SHP77 (cell line): Measurements from ENCODE around the gene IQCH.

Experiments used
- DNase-seq, 2 experiments: peaks; one replicate each; lab custom pipeline; 2025; lab: John Stamatoyannopoulos, UW

The IQCH gene

GRCh38 chr15:67394873-67395639 is 140.5 kb downstream of the IQCH start:
- DNase-seq = peak; percentile 1 to 8

GRCh38 chr15:67396114-67396513 is 141.5 kb downstream of the IQCH start:
- no peak for DNase-seq

- DNase-seq = no peak
Measured at GRCh38 chr15:67397139-67397538, 142.6 kb downstream of the IQCH start.

GRCh38 chr15:67399925-67400324 is 145.3 kb downstream of the IQCH start:
- DNase-seq = no peak

GRCh38 chr15:67400890-67401289 is 146.3 kb downstream of the IQCH start:
- no peak for DNase-seq

- no peak for DNase-seq
Measured at GRCh38 chr15:67401336-67401735, 146.8 kb downstream of the IQCH start.

DNA sequence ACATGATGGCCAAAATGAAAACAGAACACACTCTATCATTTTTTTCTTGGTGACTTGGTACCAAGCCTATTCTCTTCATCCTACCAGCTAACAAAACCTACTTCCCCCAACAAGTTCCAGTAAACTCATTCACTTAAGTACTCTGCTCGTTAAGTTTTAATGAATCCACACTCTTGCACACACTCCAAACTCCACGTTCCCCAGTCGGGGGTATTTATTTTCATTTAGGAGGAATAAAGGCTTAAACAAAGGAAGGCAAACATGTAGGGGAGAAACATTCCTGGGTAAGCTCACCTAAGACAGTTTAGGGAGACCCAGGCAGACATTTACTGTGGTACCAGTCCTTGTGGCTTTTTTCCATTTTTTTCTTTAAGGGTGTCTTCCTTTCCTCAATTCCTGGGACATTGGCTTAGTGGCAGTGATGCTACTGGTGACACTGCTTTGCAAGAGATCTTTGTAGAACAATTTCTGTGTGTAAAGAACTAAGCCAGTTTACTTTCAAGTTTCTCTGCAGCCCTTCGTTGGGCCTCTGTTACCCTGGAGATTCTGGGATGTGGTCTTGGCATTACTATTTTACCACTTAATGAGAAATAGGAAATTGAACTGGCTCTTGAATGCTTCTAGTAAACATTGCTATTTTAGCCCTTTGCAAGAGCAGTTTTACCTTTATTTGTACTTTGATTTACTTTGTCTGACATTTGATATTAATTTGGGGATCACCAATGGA is 149.0 kb downstream of the IQCH start:
- no peak for DNase-seq

DNA sequence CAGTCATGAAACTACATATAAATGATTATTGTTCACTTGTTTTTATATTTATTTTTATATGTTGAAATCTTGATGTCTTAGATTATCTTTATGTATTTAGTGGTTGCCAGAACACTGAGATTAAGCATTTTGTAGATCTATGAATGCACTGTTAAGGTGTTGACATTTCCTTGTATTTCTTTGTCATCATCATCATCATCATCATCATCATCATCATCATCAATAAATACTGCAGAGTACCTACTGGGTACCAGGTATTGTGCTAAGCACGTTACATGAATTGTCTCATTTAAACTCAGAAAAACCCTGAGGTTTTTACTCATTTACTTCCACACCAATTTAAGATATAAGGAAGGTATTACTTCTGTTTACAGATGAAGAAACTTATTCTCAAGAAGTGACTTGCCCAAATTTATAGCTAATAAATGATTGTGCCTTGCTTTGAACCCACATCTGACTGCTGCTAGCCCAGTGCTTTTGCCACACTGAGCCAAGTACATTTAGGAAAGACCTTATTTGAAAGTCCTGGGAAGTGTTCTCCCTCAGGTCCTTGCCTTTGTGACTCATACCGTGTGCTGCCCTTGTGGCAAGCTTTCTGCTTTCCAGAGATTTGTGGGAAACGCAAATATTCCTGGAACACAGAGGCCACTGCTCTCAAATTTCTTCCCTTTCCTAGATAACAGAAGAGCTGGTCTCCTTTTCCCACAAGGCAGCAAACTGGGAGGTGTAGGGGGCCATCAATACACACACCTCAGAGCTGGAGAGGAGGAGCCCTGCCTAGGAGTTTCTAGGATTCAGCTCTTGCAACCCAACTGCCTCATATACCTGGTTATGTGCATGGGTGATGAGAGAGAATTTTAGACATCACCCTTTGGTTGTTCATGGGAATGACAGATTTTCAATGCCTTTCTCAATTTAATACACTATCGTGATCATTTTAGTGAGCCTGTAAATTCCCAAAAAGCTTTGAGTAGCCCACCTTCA is 150.9 kb downstream of the IQCH start:
- no peak for DNase-seq

- no peak for DNase-seq
Measured at GRCh38 chr15:67406257-67406861, 151.8 kb downstream of the IQCH start.

- DNase-seq = no peak
Measured at GRCh38 chr15:67407786-67408185, 153.2 kb downstream of the IQCH start.

DNA sequence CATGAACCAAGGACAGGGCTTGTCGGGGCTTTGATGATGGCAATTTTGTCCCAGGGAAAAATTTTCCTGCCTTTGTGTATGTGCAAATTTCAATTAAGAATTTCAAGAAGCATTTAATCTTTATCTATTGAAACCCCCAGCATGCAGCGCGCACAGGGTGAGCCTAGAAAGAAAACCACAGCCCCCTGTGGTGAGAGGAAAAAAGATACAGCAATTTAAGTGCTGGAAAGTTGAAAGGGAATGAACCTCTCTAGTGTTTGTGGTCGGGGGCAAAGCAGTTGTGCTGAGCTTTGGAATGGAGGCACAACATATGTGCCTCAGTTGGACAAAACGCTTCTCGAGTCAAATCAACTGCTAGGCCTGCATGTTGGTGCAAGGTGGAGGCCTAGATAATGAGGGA is 154.6 kb downstream of the IQCH start:
- DNase-seq = no peak

- DNase-seq = no peak
Measured at GRCh38 chr15:67411486-67411885, 156.9 kb downstream of the IQCH start.

DNA sequence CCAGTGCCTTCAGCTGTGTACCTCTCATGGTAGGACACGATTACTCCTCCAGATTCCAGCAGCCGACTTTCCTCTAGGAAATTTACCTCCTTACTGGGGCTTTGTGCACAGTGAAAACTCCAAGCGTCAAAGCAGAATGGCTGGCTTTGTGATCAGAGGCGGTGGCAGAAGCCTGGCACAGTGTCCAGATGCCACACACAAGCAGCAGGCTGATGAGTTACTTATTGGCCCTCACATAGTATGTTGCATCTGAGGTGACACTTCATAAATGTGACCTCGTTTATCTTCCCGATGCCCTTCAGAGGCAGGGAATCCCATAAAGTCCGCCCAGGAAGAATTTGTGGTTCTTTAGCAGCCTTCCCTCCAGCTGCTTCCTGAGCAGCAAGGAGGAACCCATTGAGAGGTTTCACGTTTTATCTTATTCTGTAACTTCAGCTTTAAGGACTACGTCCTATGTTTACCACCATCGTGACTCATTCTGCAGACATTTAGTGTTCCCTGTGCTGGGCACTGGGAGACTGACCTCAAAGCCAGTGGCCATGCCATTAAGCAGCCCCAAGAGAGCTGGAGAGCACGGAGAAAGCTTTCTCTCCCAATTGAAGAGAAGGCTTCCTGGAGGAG is 159.3 kb downstream of the IQCH start:
- DNase-seq = no peak

DNA sequence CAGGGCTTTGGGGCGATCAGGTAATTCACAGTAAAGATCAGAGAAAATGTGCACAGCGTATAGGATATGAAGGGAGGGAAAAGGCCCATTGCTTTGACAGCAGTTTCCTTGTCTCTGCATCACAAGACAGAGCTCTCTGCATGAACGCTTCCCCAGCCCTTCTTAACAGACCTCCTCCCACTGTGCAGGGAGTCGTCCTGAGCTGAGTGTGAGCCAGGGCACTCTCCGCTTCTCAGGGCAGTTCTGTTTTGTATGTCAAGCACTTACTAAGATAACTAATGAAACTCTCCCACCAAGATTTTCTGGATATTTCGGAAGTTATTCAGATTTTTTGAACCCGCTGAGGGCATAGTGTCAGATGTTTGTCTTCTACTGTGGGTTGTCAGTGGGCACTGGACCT is 160.6 kb downstream of the IQCH start:
- DNase-seq = no peak

GRCh38 chr15:67416891-67417290 is 162.3 kb downstream of the IQCH start:
- no peak for DNase-seq

- DNase-seq = no peak
Measured at GRCh38 chr15:67419705-67420104, 165.1 kb downstream of the IQCH start.

GRCh38 chr15:67420137-67420536 is 165.6 kb downstream of the IQCH start:
- no peak for DNase-seq

GRCh38 chr15:67421105-67421504 is 166.5 kb downstream of the IQCH start:
- no peak for DNase-seq

DNA sequence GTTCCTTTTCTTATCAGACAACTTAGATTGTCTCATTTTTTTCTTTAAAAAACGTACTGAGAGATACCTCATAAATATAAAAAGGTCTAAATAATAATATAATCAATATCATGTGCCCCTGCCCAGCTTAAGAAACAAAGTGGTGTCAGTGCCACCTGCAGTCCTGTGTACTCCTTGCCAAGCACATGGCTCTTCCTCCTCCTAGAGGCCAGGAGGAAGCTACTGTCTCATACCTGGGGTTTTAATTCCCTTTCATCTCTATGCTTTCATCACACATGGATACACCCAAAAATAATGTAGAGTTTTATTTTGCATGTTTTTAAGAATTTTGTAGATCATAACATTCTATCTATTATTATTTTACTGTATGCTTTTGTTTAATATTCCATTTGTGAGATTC is 167.7 kb downstream of the IQCH start:
- DNase-seq = no peak

DNA sequence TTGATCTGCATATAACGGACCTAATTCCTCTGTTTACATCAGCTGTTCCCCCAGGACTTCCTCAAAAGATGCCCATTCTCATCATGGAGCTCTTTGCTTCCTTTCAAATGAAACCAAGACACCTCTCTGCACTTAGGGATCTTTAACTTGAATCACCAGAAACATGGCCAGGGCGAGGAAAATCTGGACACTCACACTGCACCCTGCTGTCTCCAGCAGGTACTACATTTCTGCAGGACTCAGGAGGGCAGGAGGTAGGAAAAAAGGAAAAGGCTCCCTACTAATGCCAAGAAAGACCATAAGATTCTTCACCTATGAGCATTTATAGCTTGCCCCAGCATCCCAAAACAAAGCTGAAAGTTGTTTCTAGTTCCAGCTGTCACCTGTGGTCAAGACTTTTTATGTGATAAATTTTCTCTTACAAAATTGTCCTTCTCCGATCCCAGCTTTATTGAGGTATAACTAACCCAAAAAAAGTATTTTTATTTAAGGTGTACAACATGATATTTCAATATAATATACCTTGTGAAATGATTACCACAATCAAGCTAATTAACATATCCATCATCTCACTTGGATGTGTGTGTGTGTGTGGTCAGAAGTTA is 179.0 kb downstream of the IQCH start:
- DNase-seq = no peak
